ENCODE results near the gene GSG1L. TPM values are rescaled to one million over a fixed set of nuclear protein-coding genes. Genes with fewer than 3 reads are reported as not detected.

The GSG1L gene
- total RNA-seq, 1 experiment from 2014 or later = not detected

DNA sequence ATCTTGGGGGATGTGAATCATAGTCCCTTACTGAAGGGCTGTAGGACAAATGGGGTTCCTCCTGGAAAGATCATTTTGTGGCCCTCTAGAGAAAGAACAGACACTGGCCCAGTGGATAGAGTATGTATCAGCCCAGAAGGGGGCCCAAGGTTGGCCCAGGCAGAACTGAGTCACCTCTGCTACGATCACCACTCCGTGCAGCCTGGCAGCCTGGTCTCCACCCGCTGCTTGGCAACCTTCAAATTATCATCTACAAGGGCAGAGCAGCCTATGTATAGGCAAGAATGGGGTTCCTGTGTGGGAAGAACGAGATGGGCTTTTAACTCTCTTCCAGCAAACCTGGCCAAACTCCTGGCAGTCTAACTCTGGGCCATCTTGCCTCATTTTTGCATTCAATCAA is 61.9 kb downstream of the GSG1L start:
- BruUV-seq (replicated peaks) = no TSS peak
- Histone ChIP-seq H3K4me1 (replicated peaks; ENCODE audit: insufficient read depth) (no peaks in the 10 kb centered on the region), H3K27ac (no peak overlapping the region), H3K27me3 (ENCODE audit: insufficient read depth, low read depth) (peaks cover 80% of the 10 kb centered on the region), H2AFZ (no peak overlapping the region), H3K9me3 (ENCODE audit: insufficient read depth, low read depth) (no peaks in the 10 kb centered on the region), H3K79me2 (ENCODE audit: low read depth) (no peaks in the 10 kb centered on the region), H3K4me2 (no peak overlapping the region), H4K20me1 (ENCODE audit: insufficient read depth) (0 out of 2 replicates have a peak, but pooled peaks cover 3% of the 10 kb centered on the region), H3F3A (ENCODE audit: insufficient read depth, low read depth) (no peaks in the 10 kb centered on the region; the same call in 1 of the 2 replicates), H3K9me2 (ENCODE audit: insufficient read depth) (no peaks in the 10 kb centered on the region), H3K36me3 (ENCODE audit: low read depth) (no peaks in the 10 kb centered on the region), H3K4me3 (no peak overlapping the region)
- CTCF ChIA-PET = no interaction called here
- POLR2A ChIA-PET (ENCODE audit: unreplicated experiment) = no interaction called here
- no peak for TF ChIP-seq EZH2 (IDR thresholded peaks at IDR 0.05; ENCODE audit: low read depth)
- TF ChIP-seq, protein P1, sequence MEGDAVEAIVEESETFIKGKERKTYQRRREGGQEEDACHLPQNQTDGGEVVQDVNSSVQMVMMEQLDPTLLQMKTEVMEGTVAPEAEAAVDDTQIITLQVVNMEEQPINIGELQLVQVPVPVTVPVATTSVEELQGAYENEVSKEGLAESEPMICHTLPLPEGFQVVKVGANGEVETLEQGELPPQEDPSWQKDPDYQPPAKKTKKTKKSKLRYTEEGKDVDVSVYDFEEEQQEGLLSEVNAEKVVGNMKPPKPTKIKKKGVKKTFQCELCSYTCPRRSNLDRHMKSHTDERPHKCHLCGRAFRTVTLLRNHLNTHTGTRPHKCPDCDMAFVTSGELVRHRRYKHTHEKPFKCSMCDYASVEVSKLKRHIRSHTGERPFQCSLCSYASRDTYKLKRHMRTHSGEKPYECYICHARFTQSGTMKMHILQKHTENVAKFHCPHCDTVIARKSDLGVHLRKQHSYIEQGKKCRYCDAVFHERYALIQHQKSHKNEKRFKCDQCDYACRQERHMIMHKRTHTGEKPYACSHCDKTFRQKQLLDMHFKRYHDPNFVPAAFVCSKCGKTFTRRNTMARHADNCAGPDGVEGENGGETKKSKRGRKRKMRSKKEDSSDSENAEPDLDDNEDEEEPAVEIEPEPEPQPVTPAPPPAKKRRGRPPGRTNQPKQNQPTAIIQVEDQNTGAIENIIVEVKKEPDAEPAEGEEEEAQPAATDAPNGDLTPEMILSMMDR (conservative IDR thresholded peaks at IDR 0.05) = no peak
- DNase-seq = no peak
- intact Hi-C loops (cut with micrococcal nuclease; ENCODE audit: unreplicated experiment) = no loop called here

DNA sequence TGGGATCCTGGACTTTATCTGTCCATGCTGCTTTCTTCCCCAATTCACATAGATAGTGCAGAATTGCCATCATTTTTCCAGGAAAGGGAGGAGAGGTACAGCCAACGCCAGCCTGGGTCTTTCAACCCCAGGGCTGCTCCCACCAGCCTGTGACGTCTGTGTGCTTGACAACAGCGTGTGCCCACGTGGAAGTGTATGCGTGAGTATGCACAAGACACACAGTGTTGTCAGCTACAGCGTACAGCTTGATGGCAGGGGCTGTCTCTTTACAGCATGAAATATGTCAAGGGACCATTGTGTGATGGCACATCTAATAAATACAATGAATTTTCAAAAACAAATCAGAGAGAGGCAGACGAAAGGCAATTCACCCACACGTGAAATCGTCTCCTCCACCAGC is 62.3 kb downstream of the GSG1L start:
- intact Hi-C loops (cut with micrococcal nuclease; ENCODE audit: unreplicated experiment) = no loop called here
- H3K4me2 ChIP-seq = no peak overlapping the region
- POLR2A ChIA-PET (ENCODE audit: unreplicated experiment) = no interaction called here

DNA sequence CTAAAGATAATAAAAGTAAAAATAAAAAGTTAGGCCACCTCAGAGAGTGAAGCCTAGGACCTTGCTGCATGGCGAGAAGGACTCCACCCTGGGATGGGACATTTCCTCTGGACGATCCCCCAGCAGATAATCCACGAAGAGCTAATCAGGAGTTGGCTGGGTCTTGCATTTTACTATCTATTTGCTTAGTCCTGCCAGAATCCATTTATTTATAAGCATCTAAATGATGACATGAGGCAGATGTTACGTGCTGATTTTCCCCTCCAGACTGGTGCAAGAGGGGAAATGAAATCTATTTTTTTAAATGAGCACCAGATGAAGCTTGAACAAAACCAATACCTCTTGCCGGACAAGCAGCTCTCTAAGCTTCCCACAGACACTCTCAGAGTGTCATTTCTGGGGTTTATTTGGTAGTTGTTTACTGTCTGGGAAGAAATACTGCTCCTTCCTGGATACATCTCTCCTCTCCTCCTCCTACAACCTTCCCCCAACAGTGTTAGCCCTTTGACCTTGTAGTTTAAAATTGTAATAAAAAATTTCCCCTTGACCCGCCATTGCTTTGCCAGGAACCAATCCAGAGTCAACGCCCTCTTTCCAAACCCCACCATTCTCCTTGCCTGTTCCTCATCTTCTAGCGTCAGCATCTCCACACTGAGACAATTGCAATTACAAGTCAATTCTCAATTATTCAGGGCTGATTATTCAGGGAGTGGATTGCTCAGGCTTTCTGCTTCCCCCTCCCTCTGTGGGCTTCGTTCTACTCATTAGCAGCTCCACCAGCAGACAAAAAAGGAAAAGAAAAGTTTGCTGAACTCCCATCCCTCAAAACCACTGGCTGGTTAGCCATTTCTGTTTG is 63.0 kb downstream of the GSG1L start:
- no peak overlapping the region for H3K4me2 ChIP-seq
- no peak for TF ChIP-seq EZH2 (IDR thresholded peaks at IDR 0.05; ENCODE audit: low read depth)
- TF ChIP-seq, protein P1 (conservative IDR thresholded peaks at IDR 0.05) = no peak
- BruUV-seq (replicated peaks) = no TSS peak
- no peaks in the 10 kb centered on the region for H3K4me1 ChIP-seq (replicated peaks; ENCODE audit: insufficient read depth)
- no peaks in the 10 kb centered on the region; the same call in 1 of the 2 replicates for H3F3A ChIP-seq (ENCODE audit: insufficient read depth, low read depth)
- no peaks in the 10 kb centered on the region for H3K9me3 ChIP-seq (ENCODE audit: insufficient read depth, low read depth)
- no peaks in the 10 kb centered on the region for H3K79me2 ChIP-seq (ENCODE audit: low read depth)
- intact Hi-C loops (cut with micrococcal nuclease; ENCODE audit: unreplicated experiment) = no loop called here
- no peaks in the 10 kb centered on the region for H3K36me3 ChIP-seq (ENCODE audit: low read depth)
- no peak for DNase-seq
- peaks cover 71% of the 10 kb centered on the region for H3K27me3 ChIP-seq (ENCODE audit: insufficient read depth, low read depth)
- H4K20me1 ChIP-seq (ENCODE audit: insufficient read depth) = 0 out of 2 replicates have a peak, but pooled peaks cover 3% of the 10 kb centered on the region
- no peaks in the 10 kb centered on the region for H3K9me2 ChIP-seq (ENCODE audit: insufficient read depth)
- no peak overlapping the region for H3K27ac ChIP-seq
- ChIA-PET POLR2A (ENCODE audit: unreplicated experiment) (no interaction called here), CTCF (no interaction called here)
- no peak overlapping the region for H2AFZ ChIP-seq
- no peak overlapping the region for H3K4me3 ChIP-seq

More for the DNA sequence above, 62.3 kb downstream of the GSG1L start:
- H3K79me2 ChIP-seq (ENCODE audit: low read depth) = no peaks in the 10 kb centered on the region
- 0 out of 2 replicates have a peak, but pooled peaks cover 3% of the 10 kb centered on the region for H4K20me1 ChIP-seq (ENCODE audit: insufficient read depth)
- no peaks in the 10 kb centered on the region for H3K4me1 ChIP-seq (replicated peaks; ENCODE audit: insufficient read depth)
- no peaks in the 10 kb centered on the region; the same call in 1 of the 2 replicates for H3F3A ChIP-seq (ENCODE audit: insufficient read depth, low read depth)
- no peaks in the 10 kb centered on the region for H3K9me2 ChIP-seq (ENCODE audit: insufficient read depth)
- H3K4me3 ChIP-seq = no peak overlapping the region
- no peaks in the 10 kb centered on the region for H3K9me3 ChIP-seq (ENCODE audit: insufficient read depth, low read depth)
- no peak overlapping the region for H2AFZ ChIP-seq
- CTCF ChIA-PET = no interaction called here
- H3K36me3 ChIP-seq (ENCODE audit: low read depth) = no peaks in the 10 kb centered on the region
- DNase-seq = no peak
- TF ChIP-seq, protein P1 (conservative IDR thresholded peaks at IDR 0.05) = no peak
- no peak for TF ChIP-seq EZH2 (IDR thresholded peaks at IDR 0.05; ENCODE audit: low read depth)
- H3K27ac ChIP-seq = no peak overlapping the region
- peaks cover 76% of the 10 kb centered on the region for H3K27me3 ChIP-seq (ENCODE audit: insufficient read depth, low read depth)
- BruUV-seq (replicated peaks) = no TSS peak

Data from PC-9 (cell line).